ENCODE results near the gene GJC2.

GRCh38 chr1:228185641-228185965, 35.9 kb downstream of the GJC2 start:
- TF ChIP-seq CTCF (IDR thresholded peaks at IDR 0.05) = no peak
- no peak for TF ChIP-seq POLR2AphosphoS5 (IDR thresholded peaks at IDR 0.05)
- TF ChIP-seq POLR2A (IDR thresholded peaks at IDR 0.05) = no peak

Data from breast epithelium (tissue), 3 donors.